CD4-positive, alpha-beta T cell (primary cell): Measurements from ENCODE around the gene SH3RF1. TPM values are rescaled to one million over a fixed set of nuclear protein-coding genes. Genes with fewer than 3 reads are reported as not detected.
"Not testable (repeated sequence)": the region's sequence is repeated elsewhere in the genome, so short reads cannot be mapped to it uniquely, and the experiment has no call there.

Experiments used
- ATAC-seq: fragments of 200-7000 bp; cut with Tn5 transposase; one replicate; pipeline ENCODE4 v1.10.0; 2022; ENCODE audit warnings: mild to moderate bottlenecking; ENCODE audit not compliant: poor library complexity
- CTCF ChIA-PET: fragments of 350-600 bp; sonication (Branson Sonifier 250); formaldehyde crosslinking; loops from one replicate; lab custom pipeline; 2021; ENCODE audit warnings: antibody characterized with exemption, inconsistent platforms; lab: Charles Lee
- POLR2A ChIA-PET: fragments of 350-600 bp; sonication (Branson Sonifier 250); formaldehyde crosslinking; loops from one replicate; lab custom pipeline; 2021; ENCODE audit warnings: antibody characterized with exemption, inconsistent platforms; lab: Charles Lee
- DNase-seq, 14 experiments: peaks; one replicate each; pipeline ENCODE4 v3.0.0-alpha.2; 2013 to 2020; ENCODE audit warnings: mixed read lengths in 2 of 14
- H3K27ac ChIP-seq, 2 donors: one replicate each; pipeline versions ENCODE4 v1.5.1 to v1.7.0; 2013; ENCODE audit warnings: low read length in 2 of 2, low read depth in 1 of 2, mild to moderate bottlenecking in 1 of 2
- H3K27me3 ChIP-seq, 2 experiments: 1 replicate in 1 of 2; 2 replicates in 1 of 2; pipeline versions ENCODE4 v1.6.1 to v1.7.0; 2013; ENCODE audit warnings: low read length in 2 of 2, control low read depth in 1 of 2, mild to moderate bottlenecking in 1 of 2, moderate library complexity in 1 of 2; ENCODE audit not compliant: insufficient read depth in 2 of 2, control insufficient read depth in 1 of 2
- H3K36me3 ChIP-seq: one replicate; pipeline ENCODE4 v1.6.1; 2013; ENCODE audit warnings: low read length, control low read depth; ENCODE audit not compliant: insufficient read depth
- H3K4me1 ChIP-seq: one replicate; pipeline ENCODE4 v1.6.1; 2013; ENCODE audit warnings: low read length, control low read depth; ENCODE audit not compliant: insufficient read depth
- H3K4me3 ChIP-seq: one replicate; pipeline ENCODE4 v1.5.1; 2013; ENCODE audit warnings: mild to moderate bottlenecking, low read length, moderate library complexity
- H3K9me3 ChIP-seq, 2 experiments: 1 replicate in 1 of 2; 2 replicates in 1 of 2; pipeline versions ENCODE4 v1.6.1 to v1.7.0; 2013; ENCODE audit warnings: low read length in 2 of 2, mild to moderate bottlenecking in 2 of 2, control low read depth in 1 of 2, moderate library complexity in 1 of 2; ENCODE audit not compliant: control insufficient read depth in 1 of 2, insufficient read depth in 1 of 2
- H3K27ac Mint-ChIP-seq: one replicate; pipeline ENCODE4 v1.8.0; 2020; ENCODE audit warnings: mixed read lengths
- H3K27me3 Mint-ChIP-seq: one replicate; pipeline ENCODE4 v1.8.0; 2021; ENCODE audit warnings: mixed read lengths
- H3K36me3 Mint-ChIP-seq: one replicate; pipeline ENCODE4 v1.8.0; 2021; ENCODE audit warnings: low read depth, mixed read lengths
- H3K4me1 Mint-ChIP-seq: one replicate; pipeline ENCODE4 v1.8.0; 2021; ENCODE audit warnings: low read depth, mixed read lengths
- H3K4me3 Mint-ChIP-seq: one replicate; pipeline ENCODE4 v1.8.0; 2020; ENCODE audit warnings: mild to moderate bottlenecking, mixed read lengths
- H3K9me3 Mint-ChIP-seq: one replicate; pipeline ENCODE4 v1.8.0; 2020; ENCODE audit warnings: mixed read lengths
- intact Hi-C, 2 experiments: fragments of 100-400 bp; cut with DNase I in 1 of 2; cut with micrococcal nuclease in 1 of 2; formaldehyde crosslinking; loops; one replicate each; pipeline versions ENCODE4 v1.15.1 to v1.9.0; 2023 to 2025; cut with DNase I, micrococcal nuclease
- total RNA-seq, 174 experiments: library from RNA in 2 of 174; stranded (reverse) in 2 of 174; gene quantifications; one replicate each; pipeline ENCODE4 v1.2.3 and lab custom pipeline; 2021 to 2026
- TF ChIP-seq, protein P1 (sequence below): fragments of 200-600 bp; IDR thresholded peaks from one replicate; pipeline ENCODE4 v1.8.0; 2022; ENCODE audit warnings: antibody characterized with exemption, mild to moderate bottlenecking

The SH3RF1 gene
- total RNA-seq, 2 experiments from 2014 or later = 0.25 TPM; not detected in 1

DNA sequence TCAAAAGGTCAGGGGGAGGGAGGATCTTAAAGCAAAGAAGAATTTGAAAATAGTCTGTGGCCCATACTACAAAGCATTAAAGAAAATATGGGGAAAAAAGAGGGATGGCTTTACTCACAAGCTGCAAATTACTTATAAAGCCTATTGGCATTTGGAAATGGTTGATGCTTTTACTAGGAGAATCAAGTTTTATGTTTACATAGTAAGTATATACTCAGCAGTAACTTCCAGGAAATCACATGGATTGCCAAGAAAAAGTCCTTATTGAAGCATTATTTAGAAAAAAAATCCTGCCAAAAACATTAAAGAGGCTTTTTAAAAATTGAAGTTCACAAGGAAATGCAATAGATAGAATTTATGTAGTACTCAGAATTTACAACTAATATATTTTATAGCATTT, 8.4 kb upstream of the SH3RF1 start:
- Histone ChIP-seq H3K4me1 (no peaks in the 10 kb centered on the region), H3K27ac (no peak overlapping the region), H3K9me3 (peaks cover 0 to 4% of the 10 kb centered on the region in 2 experiments), H3K27me3 (peaks cover 0 to 12% of the 10 kb centered on the region in 2 experiments), H3K36me3 (no peaks in the 10 kb centered on the region), H3K4me3 (no peak overlapping the region)
- H3K27me3 Mint-ChIP-seq = peaks cover 22% of the 10 kb centered on the region
- no peaks in the 10 kb centered on the region for H3K9me3 Mint-ChIP-seq
- no peaks in the 10 kb centered on the region for H3K36me3 Mint-ChIP-seq
- POLR2A ChIA-PET = no interaction called here
- TF ChIP-seq, protein P1, sequence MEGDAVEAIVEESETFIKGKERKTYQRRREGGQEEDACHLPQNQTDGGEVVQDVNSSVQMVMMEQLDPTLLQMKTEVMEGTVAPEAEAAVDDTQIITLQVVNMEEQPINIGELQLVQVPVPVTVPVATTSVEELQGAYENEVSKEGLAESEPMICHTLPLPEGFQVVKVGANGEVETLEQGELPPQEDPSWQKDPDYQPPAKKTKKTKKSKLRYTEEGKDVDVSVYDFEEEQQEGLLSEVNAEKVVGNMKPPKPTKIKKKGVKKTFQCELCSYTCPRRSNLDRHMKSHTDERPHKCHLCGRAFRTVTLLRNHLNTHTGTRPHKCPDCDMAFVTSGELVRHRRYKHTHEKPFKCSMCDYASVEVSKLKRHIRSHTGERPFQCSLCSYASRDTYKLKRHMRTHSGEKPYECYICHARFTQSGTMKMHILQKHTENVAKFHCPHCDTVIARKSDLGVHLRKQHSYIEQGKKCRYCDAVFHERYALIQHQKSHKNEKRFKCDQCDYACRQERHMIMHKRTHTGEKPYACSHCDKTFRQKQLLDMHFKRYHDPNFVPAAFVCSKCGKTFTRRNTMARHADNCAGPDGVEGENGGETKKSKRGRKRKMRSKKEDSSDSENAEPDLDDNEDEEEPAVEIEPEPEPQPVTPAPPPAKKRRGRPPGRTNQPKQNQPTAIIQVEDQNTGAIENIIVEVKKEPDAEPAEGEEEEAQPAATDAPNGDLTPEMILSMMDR = no peak
- no peak for ATAC-seq
- H3K4me1 Mint-ChIP-seq = no peaks in the 10 kb centered on the region
- no peak overlapping the region for H3K27ac Mint-ChIP-seq
- H3K4me3 Mint-ChIP-seq = no peak overlapping the region
- no peak for DNase-seq
- CTCF ChIA-PET = no interaction called here
- intact Hi-C loops = no loop called here

DNA sequence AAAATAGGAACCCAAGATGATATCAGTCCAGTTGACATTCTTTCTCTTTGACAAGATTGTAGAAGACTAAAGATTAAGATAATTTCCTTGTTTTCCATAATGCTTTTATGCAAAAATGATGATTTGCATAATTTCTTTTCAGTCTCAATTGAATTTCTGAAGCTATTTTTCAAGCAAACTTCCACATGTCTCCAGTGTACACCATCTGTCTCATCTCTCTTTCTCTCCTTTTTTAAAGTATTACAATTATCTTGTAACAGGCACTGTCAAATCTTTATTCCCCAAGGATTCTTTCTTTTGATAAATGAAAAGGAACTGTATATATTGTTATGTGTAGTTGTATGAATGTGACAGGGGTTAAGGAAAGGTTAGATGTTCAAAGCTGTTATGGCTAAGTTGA, 7.9 kb upstream of the SH3RF1 start:
- intact Hi-C loops = no loop called here
- H3K27me3 Mint-ChIP-seq = peaks cover 22% of the 10 kb centered on the region
- H3K9me3 Mint-ChIP-seq = no peaks in the 10 kb centered on the region
- ATAC-seq = no peak
- TF ChIP-seq, protein P1 = no peak
- DNase-seq = no peak
- no peaks in the 10 kb centered on the region for H3K4me1 Mint-ChIP-seq
- no peak overlapping the region for H3K27ac Mint-ChIP-seq
- ChIA-PET CTCF (no interaction called here), POLR2A (no interaction called here)
- Histone ChIP-seq H3K4me1 (no peaks in the 10 kb centered on the region), H3K4me3 (no peak overlapping the region), H3K9me3 (peaks cover 0 to 4% of the 10 kb centered on the region in 2 experiments), H3K27ac (no peak overlapping the region), H3K36me3 (no peaks in the 10 kb centered on the region), H3K27me3 (peaks cover 0 to 12% of the 10 kb centered on the region in 2 experiments)
- no peak overlapping the region for H3K4me3 Mint-ChIP-seq
- H3K36me3 Mint-ChIP-seq = no peaks in the 10 kb centered on the region

DNA sequence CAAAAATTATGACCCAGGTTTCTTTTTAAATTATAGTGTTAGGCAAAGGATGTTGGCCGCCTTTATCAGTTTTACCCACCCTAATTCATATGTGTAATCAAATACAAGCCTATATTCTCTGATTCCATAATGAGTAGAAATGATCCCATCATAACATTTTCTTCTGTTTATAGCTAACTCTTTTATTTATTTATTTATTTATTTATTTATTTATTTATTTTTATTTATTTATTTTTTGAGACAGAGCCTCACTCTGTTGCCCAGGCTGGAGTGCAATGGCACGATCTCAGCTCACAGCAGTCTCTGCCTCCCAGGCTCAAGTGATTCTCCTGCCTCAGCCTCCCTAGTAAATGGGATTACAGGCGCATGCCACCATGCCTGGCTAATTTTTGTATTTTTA, 7.1 kb upstream of the SH3RF1 start:
- H3K4me3 Mint-ChIP-seq, H3K36me3 ChIP-seq, DNase-seq, H3K4me1 Mint-ChIP-seq, H3K4me1 ChIP-seq, ATAC-seq, H3K9me3 ChIP-seq, H3K36me3 Mint-ChIP-seq, H3K27ac ChIP-seq, H3K4me3 ChIP-seq, H3K9me3 Mint-ChIP-seq, H3K27ac Mint-ChIP-seq, intact Hi-C loops, CTCF ChIA-PET: not testable (repeated sequence)
- peaks cover 22% of the 10 kb centered on the region for H3K27me3 Mint-ChIP-seq
- H3K27me3 ChIP-seq = peaks cover 7 to 19% of the 10 kb centered on the region in 2 experiments
- POLR2A ChIA-PET = interaction anchor here (0.6 kb wide), 1 partner anchor 681 kb away, joined by 3 read pairs; no protein-coding TSS in a partner anchor

DNA sequence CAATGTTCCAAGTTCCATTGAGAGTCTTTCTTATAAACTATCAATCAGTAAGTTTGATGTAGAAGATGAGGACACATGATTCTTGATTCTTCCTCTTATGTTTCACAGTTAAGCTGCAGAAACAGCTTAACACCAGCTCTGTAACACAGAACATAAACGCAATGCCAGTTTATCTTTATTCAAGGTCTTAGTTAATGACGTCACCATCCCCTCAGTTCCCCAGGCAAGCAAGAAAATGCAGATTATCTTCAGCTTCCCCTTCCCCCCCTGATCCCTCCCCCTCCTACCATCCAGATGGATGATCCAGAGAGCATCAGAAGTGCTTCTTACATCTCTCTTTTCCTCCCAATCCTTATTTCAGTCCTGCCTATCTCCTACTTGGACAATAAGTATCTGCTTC, 4.4 kb upstream of the SH3RF1 start:
- Histone ChIP-seq H3K9me3 (peaks cover 0 to 7% of the 10 kb centered on the region in 2 experiments), H3K4me1 (peaks cover 11% of the 10 kb centered on the region), H3K36me3 (no peaks in the 10 kb centered on the region), H3K27ac (no peak overlapping the region), H3K27me3 (peaks cover 28 to 33% of the 10 kb centered on the region in 2 experiments), H3K4me3 (no peak overlapping the region)
- Mint-ChIP-seq H3K4me1 (no peaks in the 10 kb centered on the region), H3K36me3 (no peaks in the 10 kb centered on the region), H3K9me3 (no peaks in the 10 kb centered on the region), H3K27me3 (peaks cover 34% of the 10 kb centered on the region), H3K4me3 (no peak overlapping the region), H3K27ac (no peak overlapping the region)
- no peak for DNase-seq
- POLR2A ChIA-PET = no interaction called here
- CTCF ChIA-PET = no interaction called here
- intact Hi-C loops = no loop called here
- TF ChIP-seq, protein P1 = no peak
- ATAC-seq = no peak
